ENCODE results near the gene S100A1.

Gene S100A1

DNA sequence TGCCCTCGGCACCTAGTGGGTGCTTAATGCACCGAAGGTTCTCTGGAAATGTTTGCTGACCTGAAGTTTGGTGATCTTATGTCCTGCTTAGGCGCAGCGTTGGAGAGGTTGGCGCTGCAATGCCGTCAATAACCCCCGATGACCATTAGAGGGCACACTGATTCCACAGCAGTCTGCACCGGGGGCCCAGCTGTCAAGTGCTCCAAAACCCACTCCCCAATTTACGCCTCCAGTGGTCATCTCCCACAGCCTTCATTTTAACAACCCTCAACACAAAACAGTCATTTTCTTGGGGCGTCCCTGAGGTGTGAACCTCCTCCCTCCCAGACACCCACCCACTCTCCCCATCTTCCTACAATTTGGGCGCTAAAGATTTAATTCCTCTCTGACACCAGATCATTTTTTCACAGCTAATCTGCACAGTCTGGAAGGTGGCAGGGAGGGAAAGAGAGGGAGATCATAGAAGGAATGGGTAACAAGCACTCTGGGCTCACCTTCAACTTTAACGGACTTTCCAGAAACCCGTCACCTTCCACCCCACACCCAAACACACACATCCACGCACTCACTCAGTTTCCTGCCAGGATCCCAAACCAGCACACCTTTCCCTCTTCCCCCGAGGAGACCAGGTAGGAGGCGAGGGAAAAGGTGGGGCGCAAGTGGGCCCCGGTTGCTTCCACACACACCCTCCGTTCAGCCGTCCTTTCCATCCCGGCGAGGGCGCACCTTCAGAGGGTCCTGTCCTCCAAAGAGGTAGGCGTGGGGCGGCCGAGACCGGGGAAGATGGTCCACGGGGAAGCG lies 49.7 kb downstream of the S100A1 start:
- no peak for DNase-seq (ENCODE audit: low read depth, low spot score)
- no peak overlapping the region for H3K27ac ChIP-seq

GRCh38 chr1:153678519-153679336 lies 50.5 kb downstream of the S100A1 start, which contains the start of gene NPR1:
Gene NPR1, plus strand, starts transcription at chr1:153678688. Its CDS starts 421 bp downstream, at chr1:153679109.
- DNase-seq (ENCODE audit: low read depth, low spot score), result no peak
- no peak within 1 kb of the TSS for H3K27ac ChIP-seq

DNA sequence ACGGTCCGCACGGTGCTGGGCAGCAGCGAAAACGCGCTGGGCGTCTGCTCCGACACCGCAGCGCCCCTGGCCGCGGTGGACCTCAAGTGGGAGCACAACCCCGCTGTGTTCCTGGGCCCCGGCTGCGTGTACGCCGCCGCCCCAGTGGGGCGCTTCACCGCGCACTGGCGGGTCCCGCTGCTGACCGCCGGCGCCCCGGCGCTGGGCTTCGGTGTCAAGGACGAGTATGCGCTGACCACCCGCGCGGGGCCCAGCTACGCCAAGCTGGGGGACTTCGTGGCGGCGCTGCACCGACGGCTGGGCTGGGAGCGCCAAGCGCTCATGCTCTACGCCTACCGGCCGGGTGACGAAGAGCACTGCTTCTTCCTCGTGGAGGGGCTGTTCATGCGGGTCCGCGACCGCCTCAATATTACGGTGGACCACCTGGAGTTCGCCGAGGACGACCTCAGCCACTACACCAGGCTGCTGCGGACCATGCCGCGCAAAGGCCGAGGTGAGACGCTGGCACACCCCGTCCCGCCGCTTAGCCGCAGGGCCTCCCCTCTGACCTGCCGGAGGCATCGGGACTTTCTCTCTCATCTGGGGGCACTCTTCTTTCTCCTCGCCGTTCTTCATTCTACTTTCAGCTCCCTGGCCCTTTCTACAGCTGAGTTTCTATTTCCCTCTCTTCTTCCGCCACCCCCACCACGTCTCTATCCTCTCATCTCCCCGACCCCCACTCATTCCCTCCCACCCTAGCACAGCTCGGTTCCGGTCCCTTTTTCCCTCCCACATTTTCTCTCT lies 51.3 kb downstream of the S100A1 start:
- no peak for DNase-seq (ENCODE audit: low read depth, low spot score)
- H3K27ac ChIP-seq, result no peak overlapping the region

DNA sequence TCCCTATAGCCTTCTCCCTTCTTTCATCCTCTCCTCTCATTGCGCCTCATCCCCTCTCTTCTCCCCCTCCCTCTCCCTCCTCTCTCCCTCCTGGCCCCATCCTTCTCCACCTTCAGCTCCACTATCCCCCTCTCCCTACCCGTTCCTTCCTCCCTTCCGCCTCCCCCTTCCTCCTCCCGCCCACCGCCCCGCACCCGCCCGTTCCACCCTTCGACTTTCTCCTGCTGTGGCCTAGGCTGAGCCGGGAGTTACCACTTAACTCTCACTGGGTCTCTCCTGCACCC lies 51.8 kb downstream of the S100A1 start:
- no peak for DNase-seq (ENCODE audit: low read depth, low spot score)
- no peak overlapping the region for H3K27ac ChIP-seq

Measured in epithelial cell of prostate (primary cell).